Measurements from ENCODE around the gene GPR35.

- TF ChIP-seq POLR2AphosphoS5 (IDR thresholded peaks at IDR 0.05; ENCODE audit: low read depth, low read length): no peak
- TF ChIP-seq CTCF (IDR thresholded peaks at IDR 0.05): no peak
These were observed 17.0 kb downstream of the GPR35 start for GRCh38 chr2:240642061-240642805.

All from Panc1 (cell line).